Skeletal muscle tissue (tissue), 5 donors: Measurements from ENCODE around the gene RANBP6. TPM values are rescaled to one million over a fixed set of nuclear protein-coding genes. Genes with fewer than 3 reads are reported as not detected.

Source experiments
- H3K27ac ChIP-seq: one replicate; pipeline ENCODE4 v1.7.0; 2013; ENCODE audit warnings: mild to moderate bottlenecking, low read depth, low read length, inconsistent platforms
- H3K27me3 ChIP-seq, 3 donors: one replicate each; pipeline ENCODE4 v1.7.0; 2013; ENCODE audit warnings: low read length in 3 of 3; ENCODE audit not compliant: control insufficient read depth in 3 of 3, insufficient read depth in 3 of 3
- H3K36me3 ChIP-seq, 3 donors: one replicate each; pipeline ENCODE4 v1.7.0; 2013; ENCODE audit warnings: low read length in 3 of 3; ENCODE audit not compliant: control insufficient read depth in 3 of 3, insufficient read depth in 3 of 3
- H3K4me1 ChIP-seq, 3 donors: one replicate each; pipeline ENCODE4 v1.7.0; 2013; ENCODE audit warnings: low read length in 3 of 3, mild to moderate bottlenecking in 3 of 3; ENCODE audit not compliant: control insufficient read depth in 3 of 3, insufficient read depth in 3 of 3
- H3K4me3 ChIP-seq, 3 donors: one replicate each; pipeline ENCODE4 v1.7.0; 2013; ENCODE audit warnings: low read length in 3 of 3
- H3K9ac ChIP-seq, 3 donors: one replicate each; pipeline ENCODE4 v1.7.0; 2013; ENCODE audit warnings: low read length in 3 of 3, mild to moderate bottlenecking in 3 of 3, moderate library complexity in 2 of 3, low read depth in 1 of 3
- H3K9me3 ChIP-seq, 3 donors: one replicate each; pipeline ENCODE4 v1.7.0; 2013; ENCODE audit warnings: low read length in 3 of 3; ENCODE audit not compliant: control insufficient read depth in 3 of 3
- small RNA-seq: library from RNA; depleted of rRNA; stranded (forward); fragments of <200 nt; gene quantifications from one replicate; pipeline ENCODE3, GENCODE V24; 2014
- total RNA-seq: library from RNA; depleted of rRNA; stranded (reverse); fragments of >200 nt; gene quantifications from one replicate; pipeline ENCODE4 v1.2.3, GENCODE V29; 2014
- donor health status: Osteomylitis.

RANBP6 gene
- total RNA-seq, 1 donor from 2014 or later = 24.5 TPM

GRCh38 chr9:5982317-5982716 is 33.1 kb downstream of the RANBP6 start:
- Histone ChIP-seq H3K4me3 (no peak overlapping the region), H3K9me3 (no peaks in the 10 kb centered on the region), H3K9ac (no peak overlapping the region), H3K27me3 (no peaks in the 10 kb centered on the region), H3K36me3 (peaks cover 0 to 11% (median 8%) of the 10 kb centered on the region in 3 donors), H3K27ac (no peak overlapping the region), H3K4me1 (peaks cover 0 to 4% (median 0%) of the 10 kb centered on the region in 3 donors)

- Histone ChIP-seq H3K27ac (no peak overlapping the region), H3K27me3 (no peaks in the 10 kb centered on the region), H3K4me1 (peaks cover 0 to 10% (median 0%) of the 10 kb centered on the region in 3 donors), H3K4me3 (no peak overlapping the region), H3K9ac (no peak overlapping the region), H3K9me3 (no peaks in the 10 kb centered on the region), H3K36me3 (peaks cover 0 to 9% (median 0%) of the 10 kb centered on the region in 3 donors)
Observed at GRCh38 chr9:5978523-5978922, 36.9 kb downstream of the RANBP6 start.

GRCh38 chr9:5976674-5977397 is 38.6 kb downstream of the RANBP6 start:
- Histone ChIP-seq H3K27ac (no peak overlapping the region), H3K4me3 (no peak overlapping the region), H3K36me3 (peaks cover 0 to 6% (median 0%) of the 10 kb centered on the region in 3 donors), H3K9ac (peak overlapping the region in 1 of 3 donors; percentile 44), H3K9me3 (no peaks in the 10 kb centered on the region), H3K27me3 (no peaks in the 10 kb centered on the region), H3K4me1 (peaks cover 0 to 10% (median 0%) of the 10 kb centered on the region in 3 donors)

GRCh38 chr9:5971740-5972139 is 43.7 kb downstream of the RANBP6 start:
- Histone ChIP-seq H3K4me1 (peaks cover 0 to 2% (median 0%) of the 10 kb centered on the region in 3 donors), H3K36me3 (peaks cover 0 to 6% (median 4%) of the 10 kb centered on the region in 3 donors), H3K27me3 (no peaks in the 10 kb centered on the region), H3K27ac (no peak overlapping the region), H3K9me3 (no peaks in the 10 kb centered on the region), H3K4me3 (no peak overlapping the region), H3K9ac (no peak overlapping the region)

Small RNAs within 50 kb of the gene (small RNA-seq; reads per million reads assigned to genes)
- gene MIR4665 = not detected

Other genes starting within 250 kb of the RANBP6 start
- gene ERMP1, start 182.5 kb downstream of the RANBP6 start, total RNA-seq = 11.0 TPM
- gene MLANA, start 124.7 kb downstream of the RANBP6 start, total RNA-seq = not detected
- gene IL33, start 200.2 kb upstream of the RANBP6 start, total RNA-seq = 14.6 TPM